Osteoblast (primary cell): ENCODE measurements around the gene TENM4. TPM values are rescaled to one million over a fixed set of nuclear protein-coding genes. Genes with fewer than 3 reads are reported as not detected.
"Not testable (repeated sequence)": the region's sequence is repeated elsewhere in the genome, so short reads cannot be mapped to it uniquely, and the experiment has no call there.

Experiments used
- DNase-seq: peaks from one replicate; pipeline ENCODE4 v3.0.0; 2011; ENCODE audit warnings: low spot score, mixed read lengths; ENCODE audit not compliant: insufficient read length; ENCODE audit errors: missing footprints
- H2AFZ ChIP-seq: 2 replicates; pipeline ENCODE4 v1.6.0; 2011; ENCODE audit warnings: mild to moderate bottlenecking, low read length
- H3K27ac ChIP-seq: 2 replicates; pipeline ENCODE4 v1.5.1; 2011; ENCODE audit warnings: mild to moderate bottlenecking, low read depth, low read length, moderate library complexity
- H3K27me3 ChIP-seq: 2 replicates; pipeline ENCODE4 v1.6.0; 2012; ENCODE audit warnings: mild to moderate bottlenecking, control low read depth, inconsistent platforms, low read length, moderate library complexity; ENCODE audit not compliant: insufficient read depth
- H3K36me3 ChIP-seq: 2 replicates; pipeline ENCODE4 v1.5.1; 2011; ENCODE audit warnings: mild to moderate bottlenecking, low read length, control low read depth, moderate library complexity; ENCODE audit not compliant: insufficient read depth
- H3K4me1 ChIP-seq: 2 replicates; pipeline ENCODE4 v1.5.1; 2011; ENCODE audit warnings: mild to moderate bottlenecking, low read length, control low read depth, moderate library complexity; ENCODE audit not compliant: insufficient read depth
- H3K4me2 ChIP-seq: 2 replicates; pipeline ENCODE4 v1.6.0; 2011; ENCODE audit warnings: mild to moderate bottlenecking, low read length; ENCODE audit not compliant: insufficient read depth
- H3K4me3 ChIP-seq: fragments of 200-600 bp; sonication (generic); 3 replicates; pipeline ENCODE4 v1.5.1; 2012; ENCODE audit warnings: mild to moderate bottlenecking, low read length, inconsistent platforms; ENCODE audit not compliant: insufficient read depth
- H3K79me2 ChIP-seq: 2 replicates; pipeline ENCODE4 v1.6.0; 2012; ENCODE audit warnings: mild to moderate bottlenecking, low read length, control low read depth, inconsistent platforms; ENCODE audit not compliant: insufficient read depth
- H3K9me3 ChIP-seq: 2 replicates; pipeline ENCODE4 v1.5.1; 2011; ENCODE audit warnings: low read depth, low read length, control low read depth
- H4K20me1 ChIP-seq: 2 replicates; pipeline ENCODE4 v1.6.0; 2012; ENCODE audit warnings: mild to moderate bottlenecking, low read length, control low read depth; ENCODE audit not compliant: insufficient read depth
- CTCF ChIP-seq: IDR thresholded peaks from 2 replicates; pipeline ENCODE4 v1.5.1; 2011; ENCODE audit warnings: mild to moderate bottlenecking, low read depth, low read length, moderate library complexity; ENCODE audit errors: extremely low read depth
- total RNA-seq: library from RNA; depleted of rRNA; stranded (reverse); fragments of >200 nt; gene quantifications from 2 replicates; pipeline ENCODE4 v1.2.3, GENCODE V29; 2012

TENM4 gene
- total RNA-seq, 1 donor = 63.3 TPM

DNA sequence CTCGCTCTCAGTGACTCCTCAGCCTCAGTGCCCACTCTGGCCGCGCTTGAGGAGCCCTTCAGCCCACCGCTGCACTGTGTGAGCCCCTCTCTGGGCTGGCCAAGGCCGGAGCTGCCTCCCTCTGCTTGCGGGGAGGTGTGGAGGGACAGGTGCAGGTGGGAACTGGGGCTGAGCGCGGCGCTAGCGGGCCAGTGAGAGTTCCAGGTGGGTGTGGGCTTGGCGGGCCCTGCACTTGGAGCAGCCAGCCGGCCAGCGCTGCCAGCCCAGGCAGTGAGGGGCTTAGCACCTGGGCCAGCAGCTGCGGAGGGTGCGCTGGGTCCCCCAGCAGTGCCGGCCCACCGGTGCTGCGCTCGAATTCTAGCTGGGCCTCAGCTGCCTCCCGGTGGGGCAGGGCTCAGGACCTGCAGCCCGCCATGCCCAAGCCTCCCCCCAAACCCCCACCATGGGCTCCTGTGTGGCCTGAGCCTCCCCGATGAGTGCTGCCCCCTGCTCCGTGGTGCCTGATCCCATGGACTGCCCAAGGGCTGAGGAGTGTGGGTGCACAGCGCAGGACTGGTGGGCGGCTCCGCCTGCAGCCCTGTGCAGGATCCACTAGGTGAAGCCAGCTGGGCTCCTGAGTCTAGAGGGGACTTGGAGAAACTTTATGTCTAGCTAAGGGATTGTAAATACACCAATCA lies 802.0 kb downstream of the TENM4 start:
- no peaks in the 10 kb centered on the region for H3K36me3 ChIP-seq
- H3K27me3 ChIP-seq = no peaks in the 10 kb centered on the region
- no peaks in the 10 kb centered on the region for H3K9me3 ChIP-seq
- TF ChIP-seq CTCF = no peak
- H3K4me1 ChIP-seq = no peaks in the 10 kb centered on the region
- no peak for DNase-seq
- H3K4me2 ChIP-seq = no peak overlapping the region
- no peaks in the 10 kb centered on the region for H4K20me1 ChIP-seq
- H3K27ac ChIP-seq = no peak overlapping the region
- no peaks in the 10 kb centered on the region for H3K79me2 ChIP-seq
- no peak overlapping the region for H3K4me3 ChIP-seq
- no peak overlapping the region for H2AFZ ChIP-seq

- not testable (repeated sequence) for DNase-seq, H3K79me2 ChIP-seq, H3K9me3 ChIP-seq, H3K36me3 ChIP-seq, H4K20me1 ChIP-seq, H2AFZ ChIP-seq, H3K27me3 ChIP-seq, H3K27ac ChIP-seq, H3K4me2 ChIP-seq, H3K4me3 ChIP-seq, H3K4me1 ChIP-seq
Observed at GRCh38 chr11:78637527-78637926, 803.3 kb downstream of the TENM4 start.

DNA sequence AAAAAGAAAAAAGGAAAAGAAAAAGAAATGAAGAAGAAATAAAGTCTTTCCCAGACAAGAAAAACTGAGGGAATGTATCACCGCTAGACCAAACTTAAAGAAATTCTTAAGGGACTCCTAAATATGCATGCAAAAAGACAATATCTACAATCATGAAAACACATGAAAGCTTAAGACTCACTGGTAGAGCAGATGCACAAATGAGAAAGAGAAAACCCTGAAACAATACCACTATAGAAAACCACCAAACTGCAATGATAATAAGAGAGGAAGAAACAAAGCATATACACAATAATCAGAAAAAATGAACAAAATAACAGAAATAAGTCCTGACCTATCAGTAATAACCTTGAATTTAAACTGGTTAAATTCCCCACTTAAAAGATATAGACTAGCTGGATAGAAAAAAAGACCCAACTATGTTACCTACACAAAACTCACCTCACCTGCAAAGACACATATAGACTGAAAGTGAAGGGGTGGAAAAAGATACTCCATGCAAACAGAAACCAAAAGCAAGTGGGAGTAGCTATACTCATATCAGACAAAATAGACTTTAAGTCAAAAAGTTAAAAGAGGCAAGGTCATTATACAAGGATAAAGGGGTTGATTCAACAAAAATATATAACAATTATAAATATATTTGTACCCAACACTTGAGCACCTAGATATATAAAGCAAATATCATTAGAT lies 804.9 kb downstream of the TENM4 start:
- Histone ChIP-seq H3K79me2 (no peaks in the 10 kb centered on the region), H3K27me3 (no peaks in the 10 kb centered on the region), H4K20me1 (no peaks in the 10 kb centered on the region), H3K27ac (no peak overlapping the region), H3K9me3 (no peaks in the 10 kb centered on the region), H3K4me1 (no peaks in the 10 kb centered on the region), H3K36me3 (no peaks in the 10 kb centered on the region), H3K4me2 (no peak overlapping the region), H2AFZ (no peak overlapping the region), H3K4me3 (no peak overlapping the region)
- no peak for TF ChIP-seq CTCF
- DNase-seq = no peak

DNA sequence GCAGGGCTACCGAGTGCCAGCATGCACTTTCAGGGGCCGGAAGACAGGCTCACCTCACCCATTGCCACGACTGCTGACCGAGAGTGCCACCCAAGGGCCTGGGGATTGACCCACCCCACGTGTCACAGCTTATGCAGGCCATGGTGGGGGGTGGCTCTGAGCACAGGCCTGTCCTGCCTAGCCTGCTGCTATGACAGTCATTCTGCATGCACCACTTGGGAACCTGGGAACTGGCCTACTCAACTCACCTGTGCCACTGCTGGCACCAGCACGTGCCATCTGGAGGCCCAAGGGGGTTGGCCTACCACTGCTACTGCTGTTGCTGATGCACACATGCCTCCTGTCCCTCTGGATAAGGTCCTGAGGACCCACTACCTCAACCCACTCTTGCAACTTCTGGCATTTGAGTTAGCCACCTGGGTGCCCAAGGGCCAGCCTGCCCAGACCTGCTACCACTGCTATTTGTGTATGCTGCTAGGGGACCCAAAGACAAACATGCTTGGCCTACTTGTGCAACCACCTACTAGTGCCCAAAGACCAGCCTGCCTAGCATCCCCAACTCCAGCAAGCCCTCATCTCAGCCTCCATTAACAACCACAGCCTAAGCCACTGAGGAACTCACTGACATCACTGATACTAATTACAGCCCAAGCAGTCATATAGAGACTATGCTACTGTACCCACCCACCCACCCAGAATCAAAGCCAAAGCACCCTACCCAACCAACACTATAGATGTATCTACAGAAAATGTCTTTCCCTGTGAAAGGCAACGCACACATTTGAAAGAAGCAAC lies 807.1 kb downstream of the TENM4 start:
- Histone ChIP-seq H3K4me1 (no peaks in the 10 kb centered on the region), H3K4me2 (no peak overlapping the region), H3K9me3 (no peaks in the 10 kb centered on the region), H4K20me1 (no peaks in the 10 kb centered on the region), H2AFZ (no peak overlapping the region), H3K79me2 (no peaks in the 10 kb centered on the region), H3K4me3 (no peak overlapping the region), H3K27ac (no peak overlapping the region), H3K27me3 (no peaks in the 10 kb centered on the region), H3K36me3 (no peaks in the 10 kb centered on the region)
- no peak for TF ChIP-seq CTCF
- no peak for DNase-seq
